Lower leg skin (tissue), 3 donors: Measurements from ENCODE around the gene PRRX2.

Experiments used
- CTCF ChIP-seq, 3 donors: fragments of 450-650 bp; IDR thresholded peaks; one replicate each; pipeline ENCODE4 v1.5.1; 2016; ENCODE audit warnings: antibody characterized with exemption in 3 of 3, mild to moderate bottlenecking in 3 of 3, moderate library complexity in 2 of 3
- POLR2A ChIP-seq, 2 donors: fragments of 450-650 bp; IDR thresholded peaks; one replicate each; pipeline ENCODE4 v1.6.1; 2016 to 2017; ENCODE audit warnings: antibody characterized with exemption in 2 of 2, mild to moderate bottlenecking in 1 of 2, moderate library complexity in 1 of 2

GRCh38 chr9:129761901-129762369 lies 96.5 kb downstream of the PRRX2 start:
- no peak for TF ChIP-seq CTCF (IDR thresholded peaks at IDR 0.05)
- TF ChIP-seq POLR2A (IDR thresholded peaks at IDR 0.05), result no peak
